Osteoblast (primary cell): ENCODE results near the gene DYNLT2B. TPM values are rescaled to one million over a fixed set of nuclear protein-coding genes. Genes with fewer than 3 reads are reported as not detected.

Experiments used
- DNase-seq: peaks from one replicate; pipeline ENCODE4 v3.0.0; 2011; ENCODE audit warnings: low spot score, mixed read lengths; ENCODE audit not compliant: insufficient read length; ENCODE audit errors: missing footprints
- H2AFZ ChIP-seq: 2 replicates; pipeline ENCODE4 v1.6.0; 2011; ENCODE audit warnings: mild to moderate bottlenecking, low read length
- H3K27ac ChIP-seq: 2 replicates; pipeline ENCODE4 v1.5.1; 2011; ENCODE audit warnings: mild to moderate bottlenecking, low read depth, low read length, moderate library complexity
- H3K27me3 ChIP-seq: 2 replicates; pipeline ENCODE4 v1.6.0; 2012; ENCODE audit warnings: mild to moderate bottlenecking, control low read depth, inconsistent platforms, low read length, moderate library complexity; ENCODE audit not compliant: insufficient read depth
- H3K36me3 ChIP-seq: 2 replicates; pipeline ENCODE4 v1.5.1; 2011; ENCODE audit warnings: mild to moderate bottlenecking, low read length, control low read depth, moderate library complexity; ENCODE audit not compliant: insufficient read depth
- H3K4me1 ChIP-seq: 2 replicates; pipeline ENCODE4 v1.5.1; 2011; ENCODE audit warnings: mild to moderate bottlenecking, low read length, control low read depth, moderate library complexity; ENCODE audit not compliant: insufficient read depth
- H3K4me2 ChIP-seq: 2 replicates; pipeline ENCODE4 v1.6.0; 2011; ENCODE audit warnings: mild to moderate bottlenecking, low read length; ENCODE audit not compliant: insufficient read depth
- H3K4me3 ChIP-seq: fragments of 200-600 bp; sonication (generic); 3 replicates; pipeline ENCODE4 v1.5.1; 2012; ENCODE audit warnings: mild to moderate bottlenecking, low read length, inconsistent platforms; ENCODE audit not compliant: insufficient read depth
- H3K79me2 ChIP-seq: 2 replicates; pipeline ENCODE4 v1.6.0; 2012; ENCODE audit warnings: mild to moderate bottlenecking, low read length, control low read depth, inconsistent platforms; ENCODE audit not compliant: insufficient read depth
- H3K9me3 ChIP-seq: 2 replicates; pipeline ENCODE4 v1.5.1; 2011; ENCODE audit warnings: low read depth, low read length, control low read depth
- H4K20me1 ChIP-seq: 2 replicates; pipeline ENCODE4 v1.6.0; 2012; ENCODE audit warnings: mild to moderate bottlenecking, low read length, control low read depth; ENCODE audit not compliant: insufficient read depth
- total RNA-seq: library from RNA; depleted of rRNA; stranded (reverse); fragments of >200 nt; gene quantifications from 2 replicates; pipeline ENCODE4 v1.2.3, GENCODE V29; 2012
- TF ChIP-seq, protein P1 (sequence below): IDR thresholded peaks from 2 replicates; pipeline ENCODE4 v1.5.1; 2011; ENCODE audit warnings: mild to moderate bottlenecking, low read depth, low read length, moderate library complexity; ENCODE audit errors: extremely low read depth

DYNLT2B gene
- total RNA-seq, 1 donor = 10.5 TPM

DNA sequence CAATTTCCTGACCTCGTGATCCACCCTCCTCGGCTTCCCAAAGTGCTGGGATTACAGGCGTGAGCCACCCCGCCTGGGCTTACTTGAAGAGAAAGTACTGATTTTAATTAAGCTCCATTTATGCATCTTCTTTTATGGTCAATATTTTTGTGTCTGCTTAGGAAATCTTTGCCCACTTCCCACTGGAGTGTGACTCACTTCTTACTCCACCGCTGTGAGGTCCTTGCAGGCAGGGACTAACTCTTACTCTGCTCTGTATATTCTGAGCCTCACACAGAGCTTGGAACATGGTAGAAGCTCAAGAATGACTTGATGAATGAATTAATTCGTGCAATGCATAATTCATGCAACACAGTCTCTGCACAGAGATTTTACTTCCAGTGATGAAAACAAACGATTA is 23.1 kb upstream of the DYNLT2B start:
- Histone ChIP-seq H4K20me1 (no peaks in the 10 kb centered on the region), H3K27me3 (no peaks in the 10 kb centered on the region), H3K36me3 (no peaks in the 10 kb centered on the region), H3K27ac (peak overlapping the region; percentile 46), H2AFZ (no peak overlapping the region), H3K4me3 (no peak overlapping the region), H3K79me2 (no peaks in the 10 kb centered on the region), H3K4me1 (peaks cover 20% of the 10 kb centered on the region), H3K4me2 (peak overlapping the region; percentile 56), H3K9me3 (no peaks in the 10 kb centered on the region)
- peak; percentile 93 for DNase-seq
- TF ChIP-seq, protein P1, sequence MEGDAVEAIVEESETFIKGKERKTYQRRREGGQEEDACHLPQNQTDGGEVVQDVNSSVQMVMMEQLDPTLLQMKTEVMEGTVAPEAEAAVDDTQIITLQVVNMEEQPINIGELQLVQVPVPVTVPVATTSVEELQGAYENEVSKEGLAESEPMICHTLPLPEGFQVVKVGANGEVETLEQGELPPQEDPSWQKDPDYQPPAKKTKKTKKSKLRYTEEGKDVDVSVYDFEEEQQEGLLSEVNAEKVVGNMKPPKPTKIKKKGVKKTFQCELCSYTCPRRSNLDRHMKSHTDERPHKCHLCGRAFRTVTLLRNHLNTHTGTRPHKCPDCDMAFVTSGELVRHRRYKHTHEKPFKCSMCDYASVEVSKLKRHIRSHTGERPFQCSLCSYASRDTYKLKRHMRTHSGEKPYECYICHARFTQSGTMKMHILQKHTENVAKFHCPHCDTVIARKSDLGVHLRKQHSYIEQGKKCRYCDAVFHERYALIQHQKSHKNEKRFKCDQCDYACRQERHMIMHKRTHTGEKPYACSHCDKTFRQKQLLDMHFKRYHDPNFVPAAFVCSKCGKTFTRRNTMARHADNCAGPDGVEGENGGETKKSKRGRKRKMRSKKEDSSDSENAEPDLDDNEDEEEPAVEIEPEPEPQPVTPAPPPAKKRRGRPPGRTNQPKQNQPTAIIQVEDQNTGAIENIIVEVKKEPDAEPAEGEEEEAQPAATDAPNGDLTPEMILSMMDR = no peak

DNA sequence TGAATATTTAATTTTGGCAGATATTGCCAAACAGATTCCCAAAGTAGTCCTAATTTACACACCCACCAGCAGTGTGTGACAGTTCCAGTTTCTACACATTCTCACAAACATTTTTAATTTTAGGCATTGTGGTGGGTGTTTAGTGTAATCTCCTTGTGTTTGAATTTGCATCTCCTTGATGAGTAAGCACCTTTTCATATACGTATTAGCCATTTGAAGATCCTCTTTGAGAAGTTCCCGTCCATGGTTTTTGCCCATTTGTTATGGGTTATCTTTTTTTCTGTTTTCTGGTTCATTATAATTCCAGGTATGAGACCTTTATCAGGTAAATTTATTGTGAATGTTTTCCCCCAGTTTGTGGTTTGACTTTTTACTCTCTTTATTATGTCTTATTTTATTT is 22.4 kb upstream of the DYNLT2B start:
- H3K4me3 ChIP-seq = no peak overlapping the region
- no peak overlapping the region for H3K27ac ChIP-seq
- TF ChIP-seq, protein P1 = no peak
- peaks cover 20% of the 10 kb centered on the region for H3K4me1 ChIP-seq
- H3K36me3 ChIP-seq = no peaks in the 10 kb centered on the region
- no peak overlapping the region for H2AFZ ChIP-seq
- no peaks in the 10 kb centered on the region for H3K79me2 ChIP-seq
- H3K27me3 ChIP-seq = no peaks in the 10 kb centered on the region
- H4K20me1 ChIP-seq = no peaks in the 10 kb centered on the region
- H3K4me2 ChIP-seq = no peak overlapping the region
- H3K9me3 ChIP-seq = no peaks in the 10 kb centered on the region
- peak; percentile 47 for DNase-seq

DNA sequence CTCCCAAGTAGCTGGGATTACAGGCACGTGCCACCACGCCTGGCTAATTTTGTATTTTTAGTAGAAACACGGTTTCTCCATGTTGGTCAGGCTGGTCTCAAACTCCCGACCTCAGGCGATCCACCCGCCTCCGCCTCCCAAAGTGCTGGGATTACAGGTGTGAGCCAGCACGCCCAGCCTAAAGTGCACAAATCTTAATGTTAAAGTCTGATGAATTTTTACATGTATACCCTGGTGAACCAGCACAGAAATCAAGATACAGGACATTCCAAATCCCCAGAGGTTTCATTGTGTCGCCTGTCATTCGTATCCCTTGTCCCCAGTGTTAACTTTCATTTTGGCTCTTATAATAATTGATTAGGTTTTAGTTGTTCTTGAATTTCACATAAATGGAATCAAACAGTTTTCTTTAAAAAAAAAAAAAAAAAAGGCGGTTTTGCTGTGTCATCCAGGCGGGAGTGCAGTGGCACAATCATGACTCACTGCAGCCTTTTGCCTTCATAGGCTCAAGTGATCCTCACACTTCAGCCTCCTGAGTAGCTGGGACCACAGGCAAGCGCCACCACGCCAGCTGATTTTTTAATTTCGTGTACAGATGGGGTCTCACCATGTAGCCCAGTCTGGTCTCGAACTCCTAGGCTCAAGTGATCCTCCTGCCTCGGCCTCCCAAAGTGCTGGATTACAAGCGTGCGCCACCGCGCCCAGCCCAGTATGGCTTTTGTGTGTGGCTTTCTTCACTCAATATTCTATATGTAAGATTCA is 21.6 kb upstream of the DYNLT2B start:
- no peaks in the 10 kb centered on the region for H3K27me3 ChIP-seq
- TF ChIP-seq, protein P1 = no peak
- no peak overlapping the region for H3K4me2 ChIP-seq
- H3K27ac ChIP-seq = peak overlapping the region; percentile 62
- no peaks in the 10 kb centered on the region for H3K79me2 ChIP-seq
- H3K36me3 ChIP-seq = no peaks in the 10 kb centered on the region
- H2AFZ ChIP-seq = no peak overlapping the region
- peaks cover 20% of the 10 kb centered on the region for H3K4me1 ChIP-seq
- H4K20me1 ChIP-seq = no peaks in the 10 kb centered on the region
- H3K4me3 ChIP-seq = no peak overlapping the region
- no peak for DNase-seq
- H3K9me3 ChIP-seq = no peaks in the 10 kb centered on the region

DNA sequence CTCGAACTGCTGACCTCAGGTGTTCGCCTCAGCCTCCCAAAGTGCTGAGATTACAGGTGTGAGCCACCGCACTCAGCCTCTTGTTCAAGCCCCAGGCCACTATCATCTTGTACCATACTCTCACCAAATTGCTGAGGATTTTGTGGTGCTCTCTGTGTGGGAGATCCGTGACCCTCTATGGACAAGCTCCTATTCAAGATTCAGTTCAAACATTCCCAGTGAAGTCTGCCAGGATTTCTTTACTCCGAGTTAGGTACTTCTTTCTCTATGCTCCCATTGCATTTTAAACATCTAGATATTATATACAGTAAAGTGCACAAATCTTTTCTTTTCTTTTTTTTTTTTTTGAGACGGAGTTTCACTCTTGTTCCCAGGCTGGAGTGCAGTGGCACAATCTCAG is 21.0 kb upstream of the DYNLT2B start:
- H2AFZ ChIP-seq = no peak overlapping the region
- H3K9me3 ChIP-seq = no peaks in the 10 kb centered on the region
- H3K4me1 ChIP-seq = peaks cover 20% of the 10 kb centered on the region
- H3K4me2 ChIP-seq = no peak overlapping the region
- TF ChIP-seq, protein P1 = no peak
- H3K36me3 ChIP-seq = no peaks in the 10 kb centered on the region
- H3K4me3 ChIP-seq = no peak overlapping the region
- H4K20me1 ChIP-seq = no peaks in the 10 kb centered on the region
- DNase-seq = no peak
- no peaks in the 10 kb centered on the region for H3K79me2 ChIP-seq
- peak overlapping the region; percentile 62 for H3K27ac ChIP-seq
- no peaks in the 10 kb centered on the region for H3K27me3 ChIP-seq
